Neural progenitor cell (in vitro differentiated cells): ENCODE results near the gene DDO.

ENCODE experiments used
- EZH2 ChIP-seq: fragments of 200-600 bp; sonication (generic); IDR thresholded peaks from 2 replicates; pipeline ENCODE4 v1.6.1; 2017; ENCODE audit warnings: antibody characterized with exemption, mild to moderate bottlenecking, moderate library complexity
- TF ChIP-seq, protein P1 (sequence below): fragments of 200-600 bp; sonication (generic); IDR thresholded peaks from 2 replicates; pipeline ENCODE4 v1.5.1; 2017; ENCODE audit warnings: antibody characterized with exemption, mild to moderate bottlenecking

GRCh38 chr6:110400208-110400607 is 15.2 kb downstream of the DDO start:
- TF ChIP-seq, protein P1, sequence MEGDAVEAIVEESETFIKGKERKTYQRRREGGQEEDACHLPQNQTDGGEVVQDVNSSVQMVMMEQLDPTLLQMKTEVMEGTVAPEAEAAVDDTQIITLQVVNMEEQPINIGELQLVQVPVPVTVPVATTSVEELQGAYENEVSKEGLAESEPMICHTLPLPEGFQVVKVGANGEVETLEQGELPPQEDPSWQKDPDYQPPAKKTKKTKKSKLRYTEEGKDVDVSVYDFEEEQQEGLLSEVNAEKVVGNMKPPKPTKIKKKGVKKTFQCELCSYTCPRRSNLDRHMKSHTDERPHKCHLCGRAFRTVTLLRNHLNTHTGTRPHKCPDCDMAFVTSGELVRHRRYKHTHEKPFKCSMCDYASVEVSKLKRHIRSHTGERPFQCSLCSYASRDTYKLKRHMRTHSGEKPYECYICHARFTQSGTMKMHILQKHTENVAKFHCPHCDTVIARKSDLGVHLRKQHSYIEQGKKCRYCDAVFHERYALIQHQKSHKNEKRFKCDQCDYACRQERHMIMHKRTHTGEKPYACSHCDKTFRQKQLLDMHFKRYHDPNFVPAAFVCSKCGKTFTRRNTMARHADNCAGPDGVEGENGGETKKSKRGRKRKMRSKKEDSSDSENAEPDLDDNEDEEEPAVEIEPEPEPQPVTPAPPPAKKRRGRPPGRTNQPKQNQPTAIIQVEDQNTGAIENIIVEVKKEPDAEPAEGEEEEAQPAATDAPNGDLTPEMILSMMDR, result no peak
- TF ChIP-seq EZH2, result no peak
